Osteoblast (primary cell): ENCODE data around the gene SLC19A1. TPM values are rescaled to one million over a fixed set of nuclear protein-coding genes. Genes with fewer than 3 reads are reported as not detected.

Experiments used
- DNase-seq: peaks from one replicate; pipeline ENCODE4 v3.0.0; 2011; ENCODE audit warnings: low spot score, mixed read lengths; ENCODE audit not compliant: insufficient read length; ENCODE audit errors: missing footprints
- H2AFZ ChIP-seq: 2 replicates; pipeline ENCODE4 v1.6.0; 2011; ENCODE audit warnings: mild to moderate bottlenecking, low read length
- H3K27ac ChIP-seq: 2 replicates; pipeline ENCODE4 v1.5.1; 2011; ENCODE audit warnings: mild to moderate bottlenecking, low read depth, low read length, moderate library complexity
- H3K27me3 ChIP-seq: 2 replicates; pipeline ENCODE4 v1.6.0; 2012; ENCODE audit warnings: mild to moderate bottlenecking, control low read depth, inconsistent platforms, low read length, moderate library complexity; ENCODE audit not compliant: insufficient read depth
- H3K36me3 ChIP-seq: 2 replicates; pipeline ENCODE4 v1.5.1; 2011; ENCODE audit warnings: mild to moderate bottlenecking, low read length, control low read depth, moderate library complexity; ENCODE audit not compliant: insufficient read depth
- H3K4me1 ChIP-seq: 2 replicates; pipeline ENCODE4 v1.5.1; 2011; ENCODE audit warnings: mild to moderate bottlenecking, low read length, control low read depth, moderate library complexity; ENCODE audit not compliant: insufficient read depth
- H3K4me2 ChIP-seq: 2 replicates; pipeline ENCODE4 v1.6.0; 2011; ENCODE audit warnings: mild to moderate bottlenecking, low read length; ENCODE audit not compliant: insufficient read depth
- H3K4me3 ChIP-seq: fragments of 200-600 bp; sonication (generic); 3 replicates; pipeline ENCODE4 v1.5.1; 2012; ENCODE audit warnings: mild to moderate bottlenecking, low read length, inconsistent platforms; ENCODE audit not compliant: insufficient read depth
- H3K79me2 ChIP-seq: 2 replicates; pipeline ENCODE4 v1.6.0; 2012; ENCODE audit warnings: mild to moderate bottlenecking, low read length, control low read depth, inconsistent platforms; ENCODE audit not compliant: insufficient read depth
- H3K9me3 ChIP-seq: 2 replicates; pipeline ENCODE4 v1.5.1; 2011; ENCODE audit warnings: low read depth, low read length, control low read depth
- H4K20me1 ChIP-seq: 2 replicates; pipeline ENCODE4 v1.6.0; 2012; ENCODE audit warnings: mild to moderate bottlenecking, low read length, control low read depth; ENCODE audit not compliant: insufficient read depth
- total RNA-seq: library from RNA; depleted of rRNA; stranded (reverse); fragments of >200 nt; gene quantifications from 2 replicates; pipeline ENCODE4 v1.2.3, GENCODE V29; 2012
- TF ChIP-seq, protein P1 (sequence below): IDR thresholded peaks from 2 replicates; pipeline ENCODE4 v1.5.1; 2011; ENCODE audit warnings: mild to moderate bottlenecking, low read depth, low read length, moderate library complexity; ENCODE audit errors: extremely low read depth

The SLC19A1 gene
- total RNA-seq, 1 donor = 2.9 TPM

DNA sequence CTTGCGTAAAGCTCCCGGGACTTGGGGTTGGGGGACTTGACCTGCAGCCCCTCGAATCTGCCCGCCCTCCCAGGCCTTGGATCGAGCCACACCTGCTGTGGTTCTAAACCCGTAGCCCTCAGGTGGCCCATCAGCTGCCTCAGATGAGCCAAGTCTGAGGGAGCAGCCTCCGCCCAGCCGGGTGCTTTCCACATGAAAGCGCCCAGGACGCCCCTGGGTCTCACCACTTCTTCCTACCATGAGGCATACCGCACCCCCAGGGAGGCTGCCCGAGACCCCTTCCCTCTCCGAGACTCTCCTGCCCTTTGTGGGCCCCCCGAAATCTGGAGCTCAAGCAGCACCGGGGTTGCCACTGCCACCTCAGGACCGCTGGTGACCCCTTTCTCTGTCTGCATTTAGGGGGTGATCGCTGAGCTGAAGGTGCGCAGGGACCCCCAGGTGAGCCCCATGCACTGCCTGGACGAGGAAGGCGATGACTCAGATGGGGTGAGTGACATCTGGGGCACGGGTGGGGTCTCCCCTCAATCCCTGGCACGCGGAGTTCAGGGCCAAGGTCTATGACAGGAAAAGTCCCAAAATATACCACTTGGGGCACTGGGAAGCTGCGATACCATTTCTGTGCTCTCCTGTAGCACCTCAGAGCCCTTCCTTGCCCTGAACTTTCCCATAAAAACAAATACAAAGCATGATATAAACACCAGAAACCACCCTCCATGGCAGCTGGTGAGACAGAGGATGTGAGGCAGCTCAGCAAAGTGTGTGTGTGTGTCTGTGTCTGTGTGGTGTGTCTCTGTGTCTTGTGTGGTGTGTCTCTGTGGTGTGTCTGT is 68.5 kb downstream of the SLC19A1 start:
- TF ChIP-seq, protein P1, sequence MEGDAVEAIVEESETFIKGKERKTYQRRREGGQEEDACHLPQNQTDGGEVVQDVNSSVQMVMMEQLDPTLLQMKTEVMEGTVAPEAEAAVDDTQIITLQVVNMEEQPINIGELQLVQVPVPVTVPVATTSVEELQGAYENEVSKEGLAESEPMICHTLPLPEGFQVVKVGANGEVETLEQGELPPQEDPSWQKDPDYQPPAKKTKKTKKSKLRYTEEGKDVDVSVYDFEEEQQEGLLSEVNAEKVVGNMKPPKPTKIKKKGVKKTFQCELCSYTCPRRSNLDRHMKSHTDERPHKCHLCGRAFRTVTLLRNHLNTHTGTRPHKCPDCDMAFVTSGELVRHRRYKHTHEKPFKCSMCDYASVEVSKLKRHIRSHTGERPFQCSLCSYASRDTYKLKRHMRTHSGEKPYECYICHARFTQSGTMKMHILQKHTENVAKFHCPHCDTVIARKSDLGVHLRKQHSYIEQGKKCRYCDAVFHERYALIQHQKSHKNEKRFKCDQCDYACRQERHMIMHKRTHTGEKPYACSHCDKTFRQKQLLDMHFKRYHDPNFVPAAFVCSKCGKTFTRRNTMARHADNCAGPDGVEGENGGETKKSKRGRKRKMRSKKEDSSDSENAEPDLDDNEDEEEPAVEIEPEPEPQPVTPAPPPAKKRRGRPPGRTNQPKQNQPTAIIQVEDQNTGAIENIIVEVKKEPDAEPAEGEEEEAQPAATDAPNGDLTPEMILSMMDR = peak; percentile 9
- Histone ChIP-seq H2AFZ (no peak overlapping the region), H3K9me3 (no peaks in the 10 kb centered on the region), H3K27ac (no peak overlapping the region), H3K4me1 (peaks cover 26% of the 10 kb centered on the region), H3K4me2 (no peak overlapping the region), H3K27me3 (no peaks in the 10 kb centered on the region), H3K79me2 (no peaks in the 10 kb centered on the region), H4K20me1 (no peaks in the 10 kb centered on the region), H3K4me3 (no peak overlapping the region), H3K36me3 (no peaks in the 10 kb centered on the region)
- DNase-seq = no peak

DNA sequence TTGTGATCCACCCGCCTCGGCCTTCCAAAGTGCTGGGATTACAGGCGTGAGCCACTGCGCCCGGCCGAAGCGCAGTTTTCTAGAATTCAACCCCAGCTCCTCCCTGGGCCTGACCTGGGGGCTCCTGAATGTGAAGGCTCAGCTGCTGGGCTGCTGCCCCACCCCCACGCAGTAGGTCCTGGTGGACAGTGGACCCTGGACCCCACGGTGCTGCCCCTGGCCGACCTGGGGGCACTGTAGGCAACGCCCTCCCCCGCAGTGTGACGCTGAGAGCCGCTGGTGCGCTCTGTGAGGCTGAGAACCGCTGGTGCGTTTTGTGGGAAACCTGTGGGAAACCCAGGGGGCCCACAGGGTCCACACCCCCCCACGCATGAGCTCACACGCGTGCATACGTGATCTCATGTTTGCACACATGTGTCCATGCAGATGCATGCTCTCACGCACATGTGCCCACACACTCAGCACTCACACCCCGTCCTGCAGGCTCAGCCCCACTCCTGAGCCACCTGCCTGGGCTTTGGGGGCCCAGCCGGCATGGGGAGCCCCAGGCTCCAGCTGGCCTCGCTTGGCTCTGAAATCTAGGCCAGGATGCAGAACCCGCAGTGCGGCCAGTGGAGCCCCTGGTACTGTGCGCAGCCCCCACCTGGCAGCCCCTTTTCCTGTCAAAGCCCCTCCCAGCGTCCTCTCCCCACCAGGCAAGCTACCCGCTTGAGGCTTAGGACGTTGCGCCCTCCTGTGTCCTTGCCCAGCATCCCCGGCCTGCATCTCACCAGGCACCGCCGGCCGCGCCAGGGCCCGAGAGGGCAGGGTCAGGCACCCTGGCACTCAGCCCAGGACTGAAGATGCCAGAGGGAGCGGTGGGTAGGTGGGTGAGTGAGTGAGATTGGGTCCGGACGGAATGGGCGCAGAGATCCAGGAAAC is 69.5 kb downstream of the SLC19A1 start:
- H4K20me1 ChIP-seq = no peaks in the 10 kb centered on the region
- H3K4me3 ChIP-seq = no peak overlapping the region
- no peak for DNase-seq
- no peak overlapping the region for H3K27ac ChIP-seq
- H3K4me2 ChIP-seq = no peak overlapping the region
- H3K36me3 ChIP-seq = no peaks in the 10 kb centered on the region
- no peaks in the 10 kb centered on the region for H3K9me3 ChIP-seq
- TF ChIP-seq, protein P1 = no peak
- H2AFZ ChIP-seq = no peak overlapping the region
- H3K4me1 ChIP-seq = peaks cover 23% of the 10 kb centered on the region
- H3K27me3 ChIP-seq = no peaks in the 10 kb centered on the region
- no peaks in the 10 kb centered on the region for H3K79me2 ChIP-seq

DNA sequence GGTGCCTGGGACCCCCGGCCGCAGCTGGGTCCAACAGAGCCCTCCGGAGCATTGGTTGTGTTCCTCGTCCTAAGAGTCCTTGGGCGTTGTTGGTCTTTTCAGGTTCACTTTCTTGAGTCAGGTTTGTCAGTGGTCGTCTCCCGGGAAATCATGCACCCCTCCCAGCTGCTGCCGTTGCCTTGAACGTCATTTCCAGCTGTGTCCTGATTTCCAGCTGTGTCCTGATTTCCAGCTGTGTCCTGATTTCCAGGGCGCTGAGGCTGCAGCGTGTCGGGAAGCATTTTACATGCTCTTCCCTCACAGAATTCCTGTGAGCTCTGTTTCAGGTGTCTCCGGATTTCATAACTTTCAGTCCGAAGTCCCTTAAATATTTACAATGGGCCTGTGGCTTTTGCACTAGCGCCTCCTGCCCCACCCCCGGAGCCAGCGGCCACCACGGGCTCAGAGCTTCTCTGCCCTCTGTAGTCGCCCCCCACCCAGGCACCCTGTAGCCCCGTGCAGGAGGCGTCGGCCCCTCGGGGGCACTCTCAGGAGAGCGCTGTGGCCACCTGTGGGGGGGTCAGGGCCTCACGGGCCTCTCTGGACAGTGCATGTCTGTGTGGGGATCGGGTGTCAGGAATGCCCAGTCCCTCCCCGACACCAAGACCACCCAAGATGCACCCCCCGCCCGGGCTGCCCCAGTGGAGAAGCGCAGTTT is 70.6 kb downstream of the SLC19A1 start:
- TF ChIP-seq, protein P1 = no peak
- no peaks in the 10 kb centered on the region for H3K27me3 ChIP-seq
- H3K4me3 ChIP-seq = peak overlapping the region; percentile 68
- H3K9me3 ChIP-seq = no peaks in the 10 kb centered on the region
- no peaks in the 10 kb centered on the region for H4K20me1 ChIP-seq
- DNase-seq = no peak
- peaks cover 23% of the 10 kb centered on the region for H3K4me1 ChIP-seq
- H3K79me2 ChIP-seq = no peaks in the 10 kb centered on the region
- peak overlapping the region; percentile 93 for H3K4me2 ChIP-seq
- peak overlapping the region; percentile 88 for H3K27ac ChIP-seq
- peak overlapping the region; percentile 78 for H2AFZ ChIP-seq
- no peaks in the 10 kb centered on the region for H3K36me3 ChIP-seq
